Ovary (tissue), 3 donors: Measurements from ENCODE around the gene FYCO1.

ENCODE experiments used
- EP300 ChIP-seq: sonication (generic); formaldehyde crosslinking; IDR thresholded peaks from one replicate; pipeline ENCODE4 v1.6.1; 2017; ENCODE audit warnings: antibody characterized with exemption
- TF ChIP-seq, protein P1 (sequence below), 3 donors: fragments of 450-650 bp in 2 of 3; fragments of 200-600 bp in 1 of 3; IDR thresholded peaks; one replicate each; pipeline versions ENCODE4 v1.5.1 to v1.8.0; 2016 to 2022; ENCODE audit warnings: antibody characterized with exemption in 3 of 3, mild to moderate bottlenecking in 1 of 3
- donor health status: DM: no; HTN: no; CAD: no.

DNA sequence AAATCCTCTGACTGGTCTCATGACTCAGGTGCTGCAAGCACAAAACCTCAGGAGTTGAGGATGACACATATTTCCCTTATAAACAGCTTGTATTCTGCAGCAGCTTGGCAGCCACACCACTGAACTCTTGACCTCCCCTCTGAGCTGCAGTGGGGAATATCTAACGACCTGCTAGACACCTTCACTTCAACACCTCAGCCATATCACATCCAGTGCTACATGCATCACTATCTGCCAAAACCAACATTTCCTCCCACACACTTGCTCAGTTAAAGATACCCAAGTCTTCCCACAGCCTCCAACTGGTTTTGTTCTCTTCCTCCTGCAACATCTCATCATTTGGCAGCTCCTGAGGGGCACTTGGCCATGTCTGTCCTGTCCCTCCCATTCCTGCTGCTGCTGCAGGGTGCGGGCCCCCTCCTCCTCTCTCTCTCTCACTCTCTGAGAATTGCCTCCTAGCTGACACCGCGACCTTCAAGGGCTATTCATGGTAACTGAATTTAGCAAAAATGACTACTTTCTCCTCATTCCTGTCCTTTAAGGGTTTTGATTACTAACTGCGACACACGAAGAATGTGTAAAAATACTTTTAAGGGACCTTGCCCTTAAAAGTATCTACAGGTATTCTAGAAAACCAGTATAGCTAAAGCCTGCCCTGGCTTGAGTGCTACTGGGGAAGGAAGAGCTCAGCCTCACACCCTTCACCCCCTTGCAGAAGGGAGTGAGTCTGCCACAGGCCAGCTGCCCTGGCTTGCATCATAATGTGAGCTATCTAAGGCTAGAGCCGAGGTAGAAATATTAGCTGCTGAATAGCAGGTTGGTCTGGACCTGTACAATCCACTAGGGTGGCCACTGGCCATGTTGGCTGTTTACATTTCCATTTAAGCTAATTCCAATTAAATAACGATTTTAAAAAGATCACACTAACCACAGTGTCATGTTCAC is 114.3 kb downstream of the FYCO1 start:
- TF ChIP-seq, protein P1, sequence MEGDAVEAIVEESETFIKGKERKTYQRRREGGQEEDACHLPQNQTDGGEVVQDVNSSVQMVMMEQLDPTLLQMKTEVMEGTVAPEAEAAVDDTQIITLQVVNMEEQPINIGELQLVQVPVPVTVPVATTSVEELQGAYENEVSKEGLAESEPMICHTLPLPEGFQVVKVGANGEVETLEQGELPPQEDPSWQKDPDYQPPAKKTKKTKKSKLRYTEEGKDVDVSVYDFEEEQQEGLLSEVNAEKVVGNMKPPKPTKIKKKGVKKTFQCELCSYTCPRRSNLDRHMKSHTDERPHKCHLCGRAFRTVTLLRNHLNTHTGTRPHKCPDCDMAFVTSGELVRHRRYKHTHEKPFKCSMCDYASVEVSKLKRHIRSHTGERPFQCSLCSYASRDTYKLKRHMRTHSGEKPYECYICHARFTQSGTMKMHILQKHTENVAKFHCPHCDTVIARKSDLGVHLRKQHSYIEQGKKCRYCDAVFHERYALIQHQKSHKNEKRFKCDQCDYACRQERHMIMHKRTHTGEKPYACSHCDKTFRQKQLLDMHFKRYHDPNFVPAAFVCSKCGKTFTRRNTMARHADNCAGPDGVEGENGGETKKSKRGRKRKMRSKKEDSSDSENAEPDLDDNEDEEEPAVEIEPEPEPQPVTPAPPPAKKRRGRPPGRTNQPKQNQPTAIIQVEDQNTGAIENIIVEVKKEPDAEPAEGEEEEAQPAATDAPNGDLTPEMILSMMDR (IDR thresholded peaks at IDR 0.05): no peak
- no peak for TF ChIP-seq EP300
